Lower lobe of right lung (tissue), 2 donors: ENCODE measurements around the gene TNXB. TPM values are rescaled to one million over a fixed set of nuclear protein-coding genes. Genes with fewer than 3 reads are reported as not detected.
"Not testable (repeated sequence)": the region's sequence is repeated elsewhere in the genome, so short reads cannot be mapped to it uniquely, and the experiment has no call there.

Experiments
- ATAC-seq, 2 donors: fragments of 200-7000 bp; cut with Tn5 transposase; one replicate each; pipeline ENCODE4 v1.9.1; 2020 to 2022; ENCODE audit warnings: mild to moderate bottlenecking in 2 of 2, moderate library complexity in 2 of 2
- DNase-seq: peaks from one replicate; pipeline ENCODE4 v3.0.0-alpha.2; 2020
- H3K27ac ChIP-seq: fragments of 200-600 bp; one replicate; pipeline ENCODE4 v1.8.0; 2022
- H3K27me3 ChIP-seq: fragments of 200-600 bp; one replicate; pipeline ENCODE4 v1.8.0; 2022; ENCODE audit warnings: low read depth
- H3K36me3 ChIP-seq: fragments of 200-600 bp; one replicate; pipeline ENCODE4 v1.8.0; 2022; ENCODE audit warnings: mild to moderate bottlenecking
- H3K4me1 ChIP-seq: fragments of 200-600 bp; one replicate; pipeline ENCODE4 v1.8.0; 2022
- H3K4me3 ChIP-seq: fragments of 200-600 bp; one replicate; pipeline ENCODE4 v1.8.0; 2022; ENCODE audit warnings: mild to moderate bottlenecking
- H3K9me3 ChIP-seq: fragments of 200-600 bp; one replicate; pipeline ENCODE4 v1.8.0; 2022
- intact Hi-C: fragments of 100-400 bp; cut with DNase I; formaldehyde crosslinking; loops from one replicate; pipeline ENCODE4 v1.11.0; 2022
- total RNA-seq: library from RNA; stranded (reverse); fragmentation: NEBNext Ultra II Directional; extraction: Animal tissue kit (Norgen Biotek cat#: 25700); gene quantifications from one replicate; pipeline ENCODE4 v1.2.1, GENCODE V29; 2021
- donor health status: DM: no; HTN: yes; CAD: no; lungs with severe emphysema.

The TNXB gene
- total RNA-seq, 1 donor from 2014 or later, result 120 TPM

GRCh38 chr6:32007086-32007485, 102.1 kb downstream of the TNXB start:
- H3K27me3 ChIP-seq, H3K4me3 ChIP-seq, H3K4me1 ChIP-seq, H3K27ac ChIP-seq, intact Hi-C loops, H3K36me3 ChIP-seq, ATAC-seq, H3K9me3 ChIP-seq: not testable (repeated sequence)
- peak; percentile 7 for DNase-seq

- peak; percentile 14 for DNase-seq
- H3K36me3 ChIP-seq, H3K27me3 ChIP-seq, H3K4me1 ChIP-seq, intact Hi-C loops, H3K4me3 ChIP-seq, ATAC-seq, H3K9me3 ChIP-seq, H3K27ac ChIP-seq: not testable (repeated sequence)
These were observed 103.1 kb downstream of the TNXB start for GRCh38 chr6:32005991-32006529.

DNA sequence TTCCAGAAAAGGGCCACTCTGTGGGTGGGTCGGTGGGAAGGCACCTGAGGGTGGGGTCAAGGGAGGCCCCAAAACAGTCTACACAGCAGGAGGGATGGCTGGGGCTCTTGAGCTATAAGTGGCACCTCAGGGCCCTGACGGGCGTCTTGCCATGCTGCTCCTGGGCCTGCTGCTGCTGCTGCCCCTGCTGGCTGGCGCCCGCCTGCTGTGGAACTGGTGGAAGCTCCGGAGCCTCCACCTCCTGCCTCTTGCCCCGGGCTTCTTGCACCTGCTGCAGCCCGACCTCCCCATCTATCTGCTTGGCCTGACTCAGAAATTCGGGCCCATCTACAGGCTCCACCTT, 103.6 kb downstream of the TNXB start:
- H3K27ac ChIP-seq, H3K4me1 ChIP-seq, intact Hi-C loops, ATAC-seq, H3K9me3 ChIP-seq, H3K27me3 ChIP-seq, H3K4me3 ChIP-seq, H3K36me3 ChIP-seq: not testable (repeated sequence)
- peak; percentile 54 for DNase-seq

DNA sequence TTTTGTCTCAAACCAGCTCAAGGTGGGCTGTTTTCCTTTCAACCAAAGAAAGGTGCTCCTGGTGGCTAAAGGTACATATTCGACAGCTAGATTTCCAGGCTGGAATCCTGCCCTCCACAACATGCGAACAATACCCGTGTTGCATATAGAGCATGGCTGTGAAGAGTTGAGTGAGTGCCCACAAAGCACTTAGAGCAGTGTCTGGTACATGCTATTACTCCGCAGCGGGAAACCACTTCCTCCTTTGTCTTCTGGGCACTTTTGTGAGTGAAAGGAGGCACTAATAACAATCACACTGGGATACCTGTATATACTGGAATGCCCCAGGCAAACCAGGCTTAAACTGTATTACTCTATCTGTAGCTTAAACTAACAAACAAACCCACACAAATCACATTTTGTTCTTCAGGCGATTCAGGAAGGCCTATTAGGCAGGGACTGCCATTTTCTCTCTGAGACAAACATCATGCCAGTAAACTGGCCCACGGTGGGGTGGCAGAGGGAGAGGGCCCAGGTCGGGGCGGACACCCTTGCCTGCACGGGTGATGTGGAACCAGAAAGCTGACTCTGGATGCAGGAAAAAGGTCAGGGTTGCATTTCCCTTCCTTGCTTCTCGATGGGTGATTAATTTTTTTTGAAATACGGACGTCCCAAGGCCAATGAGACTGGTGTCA, 104.1 kb downstream of the TNXB start:
- H3K4me3 ChIP-seq, H3K27ac ChIP-seq, H3K9me3 ChIP-seq, H3K36me3 ChIP-seq, H3K4me1 ChIP-seq, H3K27me3 ChIP-seq, intact Hi-C loops, DNase-seq: not testable (repeated sequence)
- ATAC-seq, result peak; percentile 51 to 57

- DNase-seq, result peak; percentile 3
- ATAC-seq, H3K27me3 ChIP-seq, H3K4me3 ChIP-seq, intact Hi-C loops, H3K36me3 ChIP-seq, H3K4me1 ChIP-seq, H3K27ac ChIP-seq, H3K9me3 ChIP-seq: not testable (repeated sequence)
These were observed 104.7 kb downstream of the TNXB start for GRCh38 chr6:32004393-32004792.

GRCh38 chr6:32003301-32003700, 105.8 kb downstream of the TNXB start:
- ATAC-seq, result not testable (repeated sequence)

GRCh38 chr6:32002546-32003268, 106.4 kb downstream of the TNXB start:
- ATAC-seq, result peak; percentile 11 to 16

More at GRCh38 chr6:32003301-32003700, 105.8 kb downstream of the TNXB start:
- H3K27ac ChIP-seq, H3K4me1 ChIP-seq, DNase-seq, H3K36me3 ChIP-seq, H3K9me3 ChIP-seq, H3K4me3 ChIP-seq, intact Hi-C loops, H3K27me3 ChIP-seq: not testable (repeated sequence)

DNA sequence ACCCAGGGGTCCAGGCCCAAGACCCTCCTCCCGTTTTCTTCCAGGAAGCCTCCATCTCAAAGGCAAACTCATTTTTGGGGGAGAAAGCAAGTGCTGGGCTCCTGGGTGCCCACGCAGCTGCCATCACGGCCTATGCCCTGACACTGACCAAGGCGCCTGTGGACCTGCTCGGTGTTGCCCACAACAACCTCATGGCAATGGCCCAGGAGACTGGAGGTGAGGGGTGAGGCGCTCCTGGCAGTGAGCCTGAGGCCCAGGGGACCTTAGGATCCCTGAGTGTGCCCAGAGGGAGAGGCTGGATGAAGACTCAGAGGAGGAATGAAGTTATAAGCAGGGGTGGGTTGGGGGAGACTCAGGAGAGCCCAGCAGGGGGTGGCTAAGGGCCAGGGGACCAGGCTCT, 112.8 kb downstream of the TNXB start:
- H3K27ac ChIP-seq, intact Hi-C loops, ATAC-seq, H3K36me3 ChIP-seq, H3K4me1 ChIP-seq, H3K9me3 ChIP-seq, H3K27me3 ChIP-seq, H3K4me3 ChIP-seq: not testable (repeated sequence)
- DNase-seq, result peak; percentile 18

More at GRCh38 chr6:32002546-32003268, 106.4 kb downstream of the TNXB start:
- H3K4me3 ChIP-seq, intact Hi-C loops, H3K27ac ChIP-seq, DNase-seq, H3K36me3 ChIP-seq, H3K27me3 ChIP-seq, H3K4me1 ChIP-seq, H3K9me3 ChIP-seq: not testable (repeated sequence)

- H3K4me3 ChIP-seq, H3K27me3 ChIP-seq, H3K36me3 ChIP-seq, H3K9me3 ChIP-seq, intact Hi-C loops, H3K27ac ChIP-seq, H3K4me1 ChIP-seq: not testable (repeated sequence)
- ATAC-seq (peak in 1 of 2 donors; percentile 3), DNase-seq (peak; percentile 10)
These were observed 114.7 kb downstream of the TNXB start for GRCh38 chr6:31994421-31994820.

Other genes starting within 250 kb of the TNXB start
- gene NEU1, start 246.5 kb downstream of the TNXB start, total RNA-seq, result 70.5 TPM
- gene SLC44A4, start 230.3 kb downstream of the TNXB start, total RNA-seq, result 53.7 TPM
- gene EHMT2, start 211.6 kb downstream of the TNXB start, total RNA-seq, result 46.0 TPM
- gene ZBTB12, start 207.3 kb downstream of the TNXB start, total RNA-seq, result 5.1 TPM
- gene C2, start 181.6 kb downstream of the TNXB start, total RNA-seq, result 311 TPM
- 85.6 TPM for gene CFB, start 163.2 kb downstream of the TNXB start, total RNA-seq
- 47.0 TPM for gene NELFE, start 150.4 kb downstream of the TNXB start, total RNA-seq
- gene SKIC2, start 150.2 kb downstream of the TNXB start, total RNA-seq, result 64.2 TPM
- gene DXO, start 137.2 kb downstream of the TNXB start, total RNA-seq, result 16.5 TPM
- 175 TPM for gene C4A, start 127.3 kb downstream of the TNXB start, total RNA-seq
- gene C4B, start 94.5 kb downstream of the TNXB start, total RNA-seq, result 162 TPM
- 1.1 TPM for gene CYP21A2, start 70.9 kb downstream of the TNXB start, total RNA-seq
- 83.7 TPM for gene ATF6B, start 18.9 kb upstream of the TNXB start, total RNA-seq
- 5.8 TPM for gene FKBPL, start 20.9 kb upstream of the TNXB start, total RNA-seq
- gene PRRT1, start 42.6 kb upstream of the TNXB start, total RNA-seq, result 1.2 TPM
- 13.7 TPM for gene PPT2, start 44.8 kb upstream of the TNXB start, total RNA-seq
- gene EGFL8, start 55.3 kb upstream of the TNXB start, total RNA-seq, result 13.4 TPM
- gene AGPAT1, start 66.7 kb upstream of the TNXB start, total RNA-seq, result 51.2 TPM
- 44.9 TPM for gene RNF5, start 69.1 kb upstream of the TNXB start, total RNA-seq
- 882 TPM for gene AGER, start 74.9 kb upstream of the TNXB start, total RNA-seq
- 89.2 TPM for gene PBX2, start 80.9 kb upstream of the TNXB start, total RNA-seq
- gene GPSM3, start 83.3 kb upstream of the TNXB start, total RNA-seq, result 76.2 TPM
- 63.6 TPM for gene NOTCH4, start 114.7 kb upstream of the TNXB start, total RNA-seq